ENCODE results near the gene WIF1. TPM values are rescaled to one million over a fixed set of nuclear protein-coding genes. Genes with fewer than 3 reads are reported as not detected.
A peak's percentile ranks its signal among the peaks of the same experiment; 100 is the strongest.

Gene WIF1
- total RNA-seq, 3 donors from 2014 or later: 0.19 TPM; not detected in 2

GRCh38 chr12:65015850-65016249 is 105.3 kb downstream of the WIF1 start:
- ATAC-seq: peak; percentile 58
- TF ChIP-seq CTCF (IDR thresholded peaks at IDR 0.05): no peak
- DNase-seq: peak in 1 of 3 donors; percentile 17
- no peaks in the 10 kb centered on the region for H3K4me1 ChIP-seq (ENCODE audit: low read depth)
- H3K4me3 ChIP-seq: no peak overlapping the region
- no peaks in the 10 kb centered on the region for H3K9me3 ChIP-seq
- H3K36me3 ChIP-seq (ENCODE audit: low read depth): no peaks in the 10 kb centered on the region
- intact Hi-C loops (cut with DNase I, micrococcal nuclease): no loop called here

- no peaks in the 10 kb centered on the region for H3K36me3 ChIP-seq (ENCODE audit: low read depth)
- ATAC-seq: peak; percentile 51
- TF ChIP-seq CTCF (IDR thresholded peaks at IDR 0.05): no peak
- no peaks in the 10 kb centered on the region for H3K4me1 ChIP-seq (ENCODE audit: low read depth)
- no peak overlapping the region for H3K4me3 ChIP-seq
- DNase-seq: peak in 1 of 3 donors; percentile 14
- no peaks in the 10 kb centered on the region for H3K9me3 ChIP-seq
- intact Hi-C loops (cut with DNase I, micrococcal nuclease): no loop called here
Observed at GRCh38 chr12:65014504-65015271, 106.4 kb downstream of the WIF1 start.

- no peak for ATAC-seq
- no peak for TF ChIP-seq CTCF (IDR thresholded peaks at IDR 0.05)
- intact Hi-C loops (cut with DNase I, micrococcal nuclease): no loop called here
Observed at GRCh38 chr12:65010437-65010836, 110.7 kb downstream of the WIF1 start.

GRCh38 chr12:65005716-65006115 is 115.4 kb downstream of the WIF1 start:
- ATAC-seq: no peak
- no peak for DNase-seq
- intact Hi-C loops (cut with DNase I, micrococcal nuclease): no loop called here
- Histone ChIP-seq H3K4me3 (no peak overlapping the region), H3K9me3 (no peaks in the 10 kb centered on the region), H3K4me1 (ENCODE audit: low read depth) (no peaks in the 10 kb centered on the region), H3K36me3 (ENCODE audit: low read depth) (no peaks in the 10 kb centered on the region)
- no peak for TF ChIP-seq CTCF (IDR thresholded peaks at IDR 0.05)

More at GRCh38 chr12:65010437-65010836, 110.7 kb downstream of the WIF1 start:
- Histone ChIP-seq H3K4me1 (ENCODE audit: low read depth) (no peaks in the 10 kb centered on the region), H3K9me3 (no peaks in the 10 kb centered on the region), H3K36me3 (ENCODE audit: low read depth) (no peaks in the 10 kb centered on the region), H3K4me3 (no peak overlapping the region)
- no peak for DNase-seq

GRCh38 chr12:65004270-65004669 is 116.8 kb downstream of the WIF1 start:
- TF ChIP-seq CTCF (IDR thresholded peaks at IDR 0.05): no peak
- Histone ChIP-seq H3K4me1 (ENCODE audit: low read depth) (no peaks in the 10 kb centered on the region), H3K4me3 (no peak overlapping the region), H3K36me3 (ENCODE audit: low read depth) (no peaks in the 10 kb centered on the region), H3K9me3 (no peaks in the 10 kb centered on the region)
- intact Hi-C loops (cut with DNase I, micrococcal nuclease): no loop called here
- ATAC-seq (no peak), DNase-seq (no peak)

Other genes starting within 250 kb of the WIF1 start
- gene LEMD3, start 48.3 kb upstream of the WIF1 start, total RNA-seq: 10 to 100 TPM; 30.6 to 33.7 (median 32.2) TPM
- 100 to 1,000 TPM in 1 of 3 donors, 10 to 100 TPM in 1, 1 to 10 TPM in 1; 8.1 to 154 (median 18.3) TPM for gene MSRB3, start 157.4 kb upstream of the WIF1 start, total RNA-seq